Body of pancreas (tissue), 4 donors: Measurements from ENCODE around the gene DEFB114. TPM values are rescaled to one million over a fixed set of nuclear protein-coding genes. Genes with fewer than 3 reads are reported as not detected.

ENCODE experiments used
- ATAC-seq: fragments of 150-250 bp; one replicate; pipeline ENCODE4 v1.9.1; 2016
- DNase-seq, 4 donors: peaks; one replicate each; pipeline ENCODE4 v3.0.0-alpha.2; 2019
- H3K27ac ChIP-seq, 4 donors: fragments of 200-600 bp; sonication (generic); 1 replicate in 3 of 4; 2 replicates in 1 of 4; pipeline versions ENCODE4 v1.5.1 to v1.6.1; 2016 to 2019; ENCODE audit warnings: mild to moderate bottlenecking in 1 of 4, mixed read lengths in 1 of 4, moderate library complexity in 1 of 4
- H3K27me3 ChIP-seq, 2 donors: fragments of 200-600 bp; sonication (generic); one replicate each; pipeline ENCODE4 v1.6.0; 2016; ENCODE audit warnings: mild to moderate bottlenecking in 1 of 2
- H3K36me3 ChIP-seq, 2 donors: fragments of 200-600 bp; sonication (generic); replicated peaks in 1 of 2; 2 replicates each; pipeline ENCODE4 v1.5.1; 2016; ENCODE audit warnings: low read depth in 2 of 2; ENCODE audit not compliant: insufficient read depth in 1 of 2
- H3K4me1 ChIP-seq: fragments of 200-600 bp; sonication (generic); one replicate; pipeline ENCODE4 v1.6.0; 2016
- H3K4me3 ChIP-seq, 2 donors: fragments of 200-600 bp; sonication (generic); 1 replicate in 1 of 2; 2 replicates in 1 of 2; pipeline ENCODE4 v1.5.1; 2016 to 2019
- H3K9me3 ChIP-seq, 3 donors: fragments of 200-600 bp; sonication (generic); 1 replicate in 2 of 3; 2 replicates in 1 of 3; pipeline ENCODE4 v1.5.1; 2016
- POLR2A ChIP-seq, 3 donors: fragments of 450-650 bp; IDR thresholded peaks; one replicate each; pipeline ENCODE4 v1.6.1; 2016; ENCODE audit warnings: antibody characterized with exemption in 3 of 3, mild to moderate bottlenecking in 2 of 3
- WGBS, 2 donors: methylation state at CpG; one replicate each; pipeline ENCODE4 v1.1.5; 2017; 5-methylcytosine and 5-hydroxymethylcytosine counted together
- intact Hi-C: fragments of 100-400 bp; cut with DNase I; formaldehyde crosslinking; loops from one replicate; pipeline ENCODE4 v1.15.1; 2023
- total RNA-seq, 2 donors: library from RNA; depleted of rRNA; stranded (reverse); fragments of >200 nt; gene quantifications; one replicate each; pipeline ENCODE4 v1.1.0, GENCODE V29; 2016
- TF ChIP-seq, protein P1 (sequence below), 7 experiments: fragments of 450-650 bp in 4 of 7; fragments of 200-600 bp in 3 of 7; sonication (generic) in 3 of 7; IDR thresholded peaks; one replicate each; pipeline ENCODE4 v1.5.1; 2016 to 2019; ENCODE audit warnings: antibody characterized with exemption in 7 of 7

Gene DEFB114
- total RNA-seq, 2 donors from 2014 or later: not detected

GRCh38 chr6:49918787-49919186 lies 45.2 kb downstream of the DEFB114 start:
- Histone ChIP-seq H3K27ac (no peak overlapping the region), H3K27me3 (no peaks in the 10 kb centered on the region), H3K36me3 (no peaks in the 10 kb centered on the region), H3K9me3 (no peaks in the 10 kb centered on the region), H3K4me1 (no peaks in the 10 kb centered on the region), H3K4me3 (no peak overlapping the region)
- TF ChIP-seq POLR2A (IDR thresholded peaks at IDR 0.05): no peak
- TF ChIP-seq, protein P1, sequence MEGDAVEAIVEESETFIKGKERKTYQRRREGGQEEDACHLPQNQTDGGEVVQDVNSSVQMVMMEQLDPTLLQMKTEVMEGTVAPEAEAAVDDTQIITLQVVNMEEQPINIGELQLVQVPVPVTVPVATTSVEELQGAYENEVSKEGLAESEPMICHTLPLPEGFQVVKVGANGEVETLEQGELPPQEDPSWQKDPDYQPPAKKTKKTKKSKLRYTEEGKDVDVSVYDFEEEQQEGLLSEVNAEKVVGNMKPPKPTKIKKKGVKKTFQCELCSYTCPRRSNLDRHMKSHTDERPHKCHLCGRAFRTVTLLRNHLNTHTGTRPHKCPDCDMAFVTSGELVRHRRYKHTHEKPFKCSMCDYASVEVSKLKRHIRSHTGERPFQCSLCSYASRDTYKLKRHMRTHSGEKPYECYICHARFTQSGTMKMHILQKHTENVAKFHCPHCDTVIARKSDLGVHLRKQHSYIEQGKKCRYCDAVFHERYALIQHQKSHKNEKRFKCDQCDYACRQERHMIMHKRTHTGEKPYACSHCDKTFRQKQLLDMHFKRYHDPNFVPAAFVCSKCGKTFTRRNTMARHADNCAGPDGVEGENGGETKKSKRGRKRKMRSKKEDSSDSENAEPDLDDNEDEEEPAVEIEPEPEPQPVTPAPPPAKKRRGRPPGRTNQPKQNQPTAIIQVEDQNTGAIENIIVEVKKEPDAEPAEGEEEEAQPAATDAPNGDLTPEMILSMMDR (IDR thresholded peaks at IDR 0.05): no peak
- intact Hi-C loops: no loop called here
- WGBS, 2 donors: 59 to 63% methylated on average over 2 of the region's 2 CpGs
- DNase-seq (no peak), ATAC-seq (no peak)

- no peak for DNase-seq
- no peak for TF ChIP-seq POLR2A (IDR thresholded peaks at IDR 0.05)
- TF ChIP-seq, protein P1 (IDR thresholded peaks at IDR 0.05): no peak
- no peaks in the 10 kb centered on the region for H3K4me1 ChIP-seq
- no peak for ATAC-seq
- intact Hi-C loops: no loop called here
- 12 to 17% methylated on average over 3 of the region's 3 CpGs for WGBS, 2 donors
- H3K27ac ChIP-seq: no peak overlapping the region
- no peaks in the 10 kb centered on the region for H3K27me3 ChIP-seq
- no peaks in the 10 kb centered on the region for H3K36me3 ChIP-seq
- no peaks in the 10 kb centered on the region for H3K9me3 ChIP-seq
- no peak overlapping the region for H3K4me3 ChIP-seq
Observed at GRCh38 chr6:49915035-49915434, 48.9 kb downstream of the DEFB114 start.

- Histone ChIP-seq H3K4me1 (no peaks in the 10 kb centered on the region), H3K9me3 (no peaks in the 10 kb centered on the region), H3K4me3 (no peak overlapping the region), H3K27me3 (no peaks in the 10 kb centered on the region), H3K36me3 (no peaks in the 10 kb centered on the region), H3K27ac (no peak overlapping the region)
- WGBS, 2 donors: 72 to 75% methylated on average over 6 of the region's 6 CpGs
- ATAC-seq: no peak
- intact Hi-C loops: no loop called here
- no peak for DNase-seq
- TF ChIP-seq, protein P1 (IDR thresholded peaks at IDR 0.05): no peak
- TF ChIP-seq POLR2A (IDR thresholded peaks at IDR 0.05): no peak
Observed at GRCh38 chr6:49913636-49914375, 50.2 kb downstream of the DEFB114 start.

DNA sequence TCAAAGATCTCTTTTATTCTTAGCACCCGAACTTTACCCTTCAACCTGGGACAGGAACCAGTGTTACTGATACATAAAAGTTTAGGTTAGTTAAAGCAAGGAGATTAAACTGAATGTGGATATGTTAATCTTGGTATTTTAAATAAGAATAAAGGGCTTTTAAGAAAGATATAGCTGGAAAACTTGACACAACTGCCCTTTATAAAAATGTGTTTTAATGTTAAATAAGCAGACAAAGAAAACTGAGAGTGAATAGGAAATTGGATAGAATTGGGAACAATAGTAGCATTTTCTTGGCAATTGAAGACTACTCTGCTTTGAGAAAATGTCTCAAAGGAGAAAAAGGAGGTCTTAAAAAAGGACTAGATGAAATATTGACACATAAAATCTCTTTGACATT lies 51.8 kb downstream of the DEFB114 start:
- H3K9me3 ChIP-seq: no peaks in the 10 kb centered on the region
- H3K36me3 ChIP-seq: no peaks in the 10 kb centered on the region
- H3K4me3 ChIP-seq: no peak overlapping the region
- ATAC-seq: no peak
- intact Hi-C loops: no loop called here
- WGBS, 2 donors: 67% methylated on average over 1 of the region's 1 CpG
- no peaks in the 10 kb centered on the region for H3K4me1 ChIP-seq
- TF ChIP-seq POLR2A (IDR thresholded peaks at IDR 0.05): no peak
- TF ChIP-seq, protein P1 (IDR thresholded peaks at IDR 0.05): no peak
- H3K27me3 ChIP-seq: no peaks in the 10 kb centered on the region
- H3K27ac ChIP-seq: no peak overlapping the region
- no peak for DNase-seq

GRCh38 chr6:49911252-49911651 lies 52.7 kb downstream of the DEFB114 start:
- TF ChIP-seq, protein P1 (IDR thresholded peaks at IDR 0.05): no peak
- no peak for TF ChIP-seq POLR2A (IDR thresholded peaks at IDR 0.05)
- H3K27ac ChIP-seq: no peak overlapping the region
- no peaks in the 10 kb centered on the region for H3K36me3 ChIP-seq
- no peaks in the 10 kb centered on the region for H3K27me3 ChIP-seq
- intact Hi-C loops: no loop called here
- 65 to 87% methylated on average over 2 of the region's 2 CpGs for WGBS, 2 donors
- H3K9me3 ChIP-seq: no peaks in the 10 kb centered on the region
- no peaks in the 10 kb centered on the region for H3K4me1 ChIP-seq
- no peak overlapping the region for H3K4me3 ChIP-seq
- DNase-seq (no peak), ATAC-seq (no peak)
